IgD-negative memory B cell (primary cell): ENCODE data around the gene HSD17B12. TPM values are rescaled to one million over a fixed set of nuclear protein-coding genes. Genes with fewer than 3 reads are reported as not detected.
A peak's percentile ranks its signal among the peaks of the same experiment; 100 is the strongest.

Source experiments
- H3K27ac Mint-ChIP-seq, 3 donors: one replicate each; pipeline ENCODE4 v1.8.0; 2020 to 2022; ENCODE audit warnings: mild to moderate bottlenecking in 3 of 3, mixed read lengths in 3 of 3, moderate library complexity in 1 of 3
- H3K27me3 Mint-ChIP-seq: one replicate; pipeline ENCODE4 v1.8.0; 2021; ENCODE audit warnings: mixed read lengths
- H3K36me3 Mint-ChIP-seq: one replicate; pipeline ENCODE4 v1.8.0; 2020; ENCODE audit warnings: mild to moderate bottlenecking, mixed read lengths
- H3K4me1 Mint-ChIP-seq, 3 donors: one replicate each; pipeline ENCODE4 v1.8.0; 2020 to 2022; ENCODE audit warnings: mixed read lengths in 3 of 3, mild to moderate bottlenecking in 1 of 3
- H3K4me3 Mint-ChIP-seq, 4 donors: one replicate each; pipeline ENCODE4 v1.8.0; 2020 to 2022; ENCODE audit warnings: mild to moderate bottlenecking in 4 of 4, mixed read lengths in 4 of 4, moderate library complexity in 3 of 4
- H3K9me3 Mint-ChIP-seq, 3 donors: one replicate each; pipeline ENCODE4 v1.8.0; 2020 to 2021; ENCODE audit warnings: mixed read lengths in 3 of 3, mild to moderate bottlenecking in 1 of 3
- polyA plus RNA-seq: library from polyadenylated mRNA; unstranded; fragments of 300-500 nt; fragmentation: Illumina TruSeq; gene quantifications from one replicate; pipeline ENCODE4 v1.2.3, GENCODE V29; 2021

The HSD17B12 gene
- polyA plus RNA-seq, 1 donor from 2014 or later, result 30.9 TPM

DNA sequence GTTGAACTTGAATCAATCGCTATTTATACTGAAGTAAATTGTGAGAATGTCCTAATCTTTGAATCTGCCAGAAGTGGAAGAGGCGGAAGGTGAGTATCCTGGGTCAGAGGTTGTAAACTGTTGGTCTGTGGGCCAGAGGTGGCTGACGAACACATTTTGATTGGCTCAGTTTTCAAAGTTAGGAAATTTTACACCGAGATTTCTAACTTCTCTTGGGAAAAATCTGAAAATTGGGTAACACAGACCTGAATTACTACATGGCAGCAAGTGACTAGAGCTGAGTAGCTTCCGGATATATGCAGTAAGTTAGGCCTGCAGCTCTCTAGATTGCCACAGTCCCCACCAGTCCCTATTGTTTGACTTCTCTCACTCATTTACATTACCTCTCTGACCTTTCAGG lies 143.3 kb downstream of the HSD17B12 start:
- no peak overlapping the region for H3K4me3 Mint-ChIP-seq
- peaks cover 0 to 6% (median 0%) of the 10 kb centered on the region in 3 donors for H3K9me3 Mint-ChIP-seq
- no peak overlapping the region for H3K27ac Mint-ChIP-seq
- no peaks in the 10 kb centered on the region for H3K27me3 Mint-ChIP-seq
- H3K36me3 Mint-ChIP-seq, result peaks cover 19% of the 10 kb centered on the region
- H3K4me1 Mint-ChIP-seq, result peaks cover 0 to 1% (median 0%) of the 10 kb centered on the region in 3 donors

GRCh38 chr11:43825217-43825816 lies 144.8 kb downstream of the HSD17B12 start:
- Mint-ChIP-seq H3K27ac (no peak overlapping the region), H3K4me3 (no peak overlapping the region), H3K27me3 (no peaks in the 10 kb centered on the region), H3K36me3 (peaks cover 19% of the 10 kb centered on the region), H3K4me1 (peaks cover 0 to 1% (median 0%) of the 10 kb centered on the region in 3 donors), H3K9me3 (peaks cover 0 to 6% (median 0%) of the 10 kb centered on the region in 3 donors)

- Mint-ChIP-seq H3K27me3 (no peaks in the 10 kb centered on the region), H3K4me1 (peaks cover 0 to 2% (median 0%) of the 10 kb centered on the region in 3 donors), H3K4me3 (no peak overlapping the region), H3K36me3 (peaks cover 10% of the 10 kb centered on the region), H3K27ac (no peak overlapping the region), H3K9me3 (no peaks in the 10 kb centered on the region)
These were observed 150.4 kb downstream of the HSD17B12 start for GRCh38 chr11:43830928-43831440.

DNA sequence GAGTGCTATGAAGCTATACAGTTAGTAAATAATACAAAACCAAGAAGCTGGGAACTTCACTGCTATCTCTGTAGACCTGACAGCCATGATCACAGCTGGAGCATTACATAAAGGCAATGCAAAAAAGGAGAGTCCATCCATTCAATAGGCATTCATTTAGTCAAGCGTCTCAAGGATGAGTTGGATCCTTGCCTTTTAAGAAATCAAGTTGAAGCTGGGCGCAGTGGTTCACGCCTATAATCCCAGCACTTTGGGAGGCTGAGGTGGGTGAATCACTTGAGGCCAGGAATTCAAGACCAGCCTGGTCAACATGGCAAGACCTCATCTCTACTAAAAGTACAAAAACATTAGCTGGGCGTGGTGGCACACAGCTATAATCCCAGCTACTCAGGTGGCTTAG lies 152.0 kb downstream of the HSD17B12 start:
- Mint-ChIP-seq H3K27ac (peak overlapping the region in 1 of 3 donors; percentile 53), H3K36me3 (peaks cover 10% of the 10 kb centered on the region), H3K27me3 (no peaks in the 10 kb centered on the region), H3K4me3 (no peak overlapping the region), H3K9me3 (no peaks in the 10 kb centered on the region), H3K4me1 (peaks cover 0 to 2% (median 0%) of the 10 kb centered on the region in 3 donors)

DNA sequence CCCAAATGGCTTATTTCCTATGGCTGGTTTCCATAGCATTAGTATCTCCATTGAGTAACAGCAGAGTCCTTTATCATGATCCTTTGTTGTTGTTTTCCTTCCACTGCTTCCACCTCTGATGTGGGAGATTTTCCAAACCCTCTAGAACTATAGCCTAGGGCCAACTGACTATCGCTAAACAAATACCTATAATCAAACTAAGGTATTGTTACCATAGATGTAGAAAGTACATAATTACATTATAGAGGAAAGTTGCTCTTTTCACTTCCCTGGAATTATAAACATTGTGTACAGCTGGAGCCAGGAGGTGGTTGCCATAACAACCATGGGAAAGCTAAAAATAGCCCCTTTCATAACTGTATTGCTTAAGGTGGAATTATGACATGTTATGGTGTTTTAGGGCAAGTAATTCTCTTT lies 153.1 kb downstream of the HSD17B12 start:
- no peaks in the 10 kb centered on the region for H3K27me3 Mint-ChIP-seq
- no peak overlapping the region for H3K27ac Mint-ChIP-seq
- peaks cover 11% of the 10 kb centered on the region for H3K36me3 Mint-ChIP-seq
- no peaks in the 10 kb centered on the region for H3K9me3 Mint-ChIP-seq
- no peak overlapping the region for H3K4me3 Mint-ChIP-seq
- H3K4me1 Mint-ChIP-seq, result peaks cover 0 to 3% (median 0%) of the 10 kb centered on the region in 3 donors

GRCh38 chr11:43834286-43834685 lies 153.7 kb downstream of the HSD17B12 start:
- peaks cover 0 to 3% (median 0%) of the 10 kb centered on the region in 3 donors for H3K4me1 Mint-ChIP-seq
- no peak overlapping the region for H3K4me3 Mint-ChIP-seq
- no peak overlapping the region for H3K27ac Mint-ChIP-seq
- no peaks in the 10 kb centered on the region for H3K9me3 Mint-ChIP-seq
- H3K27me3 Mint-ChIP-seq, result no peaks in the 10 kb centered on the region
- H3K36me3 Mint-ChIP-seq, result peaks cover 16% of the 10 kb centered on the region

DNA sequence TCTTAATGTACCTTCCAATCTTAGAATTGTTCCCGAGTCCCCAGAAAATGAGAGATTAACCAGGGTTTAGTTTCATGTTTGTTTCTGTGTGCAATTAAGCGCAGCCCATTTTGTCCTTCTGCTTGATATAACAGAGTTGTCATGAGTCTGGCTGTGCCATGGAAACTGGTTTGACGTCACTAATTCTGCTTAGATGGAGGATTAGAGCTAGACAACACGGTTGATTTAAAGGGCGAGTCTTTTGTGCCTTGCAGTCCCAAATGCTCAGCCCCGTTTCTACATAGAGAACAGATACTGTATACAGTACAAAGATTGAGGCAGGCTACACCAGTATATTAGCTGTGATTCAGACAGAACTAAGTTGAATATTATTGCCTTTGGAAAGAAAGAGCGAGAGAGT lies 154.6 kb downstream of the HSD17B12 start:
- Mint-ChIP-seq H3K4me1 (peaks cover 0 to 3% (median 0%) of the 10 kb centered on the region in 3 donors), H3K27ac (no peak overlapping the region), H3K27me3 (no peaks in the 10 kb centered on the region), H3K36me3 (peaks cover 22% of the 10 kb centered on the region), H3K4me3 (no peak overlapping the region), H3K9me3 (no peaks in the 10 kb centered on the region)

DNA sequence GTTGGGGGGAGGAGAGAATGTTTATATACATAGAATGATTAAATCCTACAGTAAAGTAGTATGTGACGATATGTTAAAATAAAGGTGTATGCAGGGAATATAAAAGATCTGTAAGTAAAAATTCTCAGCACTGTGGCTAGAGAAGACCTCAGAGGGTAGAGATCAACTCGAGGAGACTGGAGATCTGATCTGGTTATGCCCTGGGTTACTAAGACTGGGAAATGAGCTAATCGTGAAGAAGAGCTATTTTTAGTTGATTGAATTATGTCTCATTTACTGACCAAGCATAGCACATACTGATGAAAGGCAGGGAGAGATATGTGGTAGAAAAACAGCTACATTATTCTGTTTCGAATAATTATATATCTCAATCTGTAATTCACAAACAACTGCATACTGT lies 157.3 kb downstream of the HSD17B12 start:
- Mint-ChIP-seq H3K27ac (no peak overlapping the region), H3K4me1 (peaks cover 0 to 3% (median 0%) of the 10 kb centered on the region in 3 donors), H3K27me3 (no peaks in the 10 kb centered on the region), H3K9me3 (no peaks in the 10 kb centered on the region), H3K36me3 (peaks cover 30% of the 10 kb centered on the region), H3K4me3 (no peak overlapping the region)

DNA sequence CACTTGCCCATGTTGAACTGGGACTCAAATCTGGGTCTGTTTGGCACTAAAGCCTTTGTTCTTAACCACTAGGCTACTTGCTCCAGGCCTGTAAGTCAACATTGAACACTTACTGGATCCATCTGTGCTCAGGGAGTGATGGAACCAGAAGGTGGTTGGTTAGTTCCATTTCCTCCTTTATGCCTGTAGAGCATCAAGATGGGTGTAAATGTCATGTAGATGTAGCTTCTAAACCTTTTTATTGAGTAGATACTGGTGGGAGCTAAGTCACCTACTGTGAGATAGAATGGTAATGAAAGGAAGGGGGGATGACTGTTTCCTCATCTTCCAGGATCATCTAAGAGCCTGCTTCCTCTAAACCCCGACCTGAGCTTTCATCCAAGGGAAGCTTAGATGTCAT lies 161.5 kb downstream of the HSD17B12 start:
- no peaks in the 10 kb centered on the region for H3K27me3 Mint-ChIP-seq
- no peaks in the 10 kb centered on the region for H3K9me3 Mint-ChIP-seq
- H3K4me1 Mint-ChIP-seq, result peaks cover 0 to 1% (median 0%) of the 10 kb centered on the region in 3 donors
- H3K36me3 Mint-ChIP-seq, result peaks cover 25% of the 10 kb centered on the region
- H3K27ac Mint-ChIP-seq, result no peak overlapping the region
- no peak overlapping the region for H3K4me3 Mint-ChIP-seq

DNA sequence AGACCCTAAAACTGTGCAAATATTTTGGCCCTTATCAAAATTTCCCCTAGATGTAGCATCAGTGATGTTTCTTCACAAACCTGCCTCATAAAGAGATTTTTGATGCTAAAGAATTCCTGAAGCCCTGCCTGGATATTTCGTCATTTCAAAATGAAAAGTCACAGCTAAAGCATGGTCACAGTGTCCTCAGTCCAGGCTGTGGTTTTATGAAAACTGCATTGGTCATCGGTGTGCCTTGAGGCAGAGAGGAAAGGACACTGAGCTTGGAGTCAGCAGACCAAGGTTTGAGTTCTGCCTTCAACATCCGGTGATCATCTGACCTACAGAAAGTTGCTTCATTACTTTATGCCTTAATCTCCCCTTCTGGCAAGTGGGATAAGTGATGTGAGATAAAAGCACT lies 165.3 kb downstream of the HSD17B12 start:
- Mint-ChIP-seq H3K4me3 (no peak overlapping the region), H3K27ac (peak overlapping the region in 1 of 3 donors; percentile 44), H3K4me1 (no peaks in the 10 kb centered on the region), H3K27me3 (no peaks in the 10 kb centered on the region), H3K9me3 (no peaks in the 10 kb centered on the region), H3K36me3 (peaks cover 7% of the 10 kb centered on the region)

GRCh38 chr11:43852057-43852636 lies 171.6 kb downstream of the HSD17B12 start:
- Mint-ChIP-seq H3K9me3 (no peaks in the 10 kb centered on the region), H3K27ac (no peak overlapping the region), H3K4me1 (no peaks in the 10 kb centered on the region), H3K27me3 (no peaks in the 10 kb centered on the region), H3K36me3 (peaks cover 4% of the 10 kb centered on the region), H3K4me3 (no peak overlapping the region)

DNA sequence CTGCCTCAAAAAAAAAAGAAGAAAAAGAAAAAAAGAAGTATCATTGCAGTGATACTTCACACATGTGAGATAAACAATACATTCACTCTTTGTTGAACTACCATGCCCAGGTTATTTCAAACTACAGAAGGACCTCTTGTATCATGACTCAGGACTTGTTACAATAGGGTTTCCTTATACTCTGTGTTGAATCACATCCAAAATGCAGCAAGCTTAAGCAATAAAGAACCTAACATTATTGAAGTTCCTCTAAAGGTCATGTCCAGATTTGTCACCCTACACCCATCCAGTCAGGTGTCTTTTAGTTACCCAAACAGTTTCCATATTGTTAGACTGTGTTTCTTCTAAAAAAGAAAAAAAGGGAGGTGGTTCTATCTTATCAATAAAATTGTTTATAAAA lies 173.2 kb downstream of the HSD17B12 start:
- Mint-ChIP-seq H3K36me3 (peaks cover 2% of the 10 kb centered on the region), H3K9me3 (no peaks in the 10 kb centered on the region), H3K4me3 (no peak overlapping the region), H3K4me1 (no peaks in the 10 kb centered on the region), H3K27ac (peak overlapping the region in 1 of 3 donors; percentile 65), H3K27me3 (no peaks in the 10 kb centered on the region)

DNA sequence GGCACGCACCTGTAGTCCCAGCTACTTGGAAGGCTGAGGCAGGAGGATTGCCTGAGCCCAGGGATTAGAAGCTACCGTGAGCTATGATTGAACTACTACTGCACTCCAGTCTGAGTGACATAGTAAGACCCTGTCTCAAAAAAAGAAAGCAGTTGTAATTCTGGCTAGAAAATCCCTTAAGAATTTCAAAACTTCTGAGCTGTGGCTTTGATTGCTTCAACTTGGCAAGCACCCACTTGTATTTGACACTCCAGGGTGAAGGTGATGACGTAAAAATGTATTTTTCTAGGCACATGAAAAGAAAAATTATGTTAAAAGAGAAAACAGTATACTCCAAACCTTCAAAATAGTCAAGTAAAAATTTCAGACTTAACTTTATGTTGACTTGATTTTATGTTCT lies 176.5 kb downstream of the HSD17B12 start:
- peaks cover 0 to 8% (median 3%) of the 10 kb centered on the region in 3 donors for H3K9me3 Mint-ChIP-seq
- H3K36me3 Mint-ChIP-seq, result peaks cover 4% of the 10 kb centered on the region
- no peak overlapping the region for H3K4me3 Mint-ChIP-seq
- no peak overlapping the region for H3K27ac Mint-ChIP-seq
- no peaks in the 10 kb centered on the region for H3K4me1 Mint-ChIP-seq
- H3K27me3 Mint-ChIP-seq, result no peaks in the 10 kb centered on the region

DNA sequence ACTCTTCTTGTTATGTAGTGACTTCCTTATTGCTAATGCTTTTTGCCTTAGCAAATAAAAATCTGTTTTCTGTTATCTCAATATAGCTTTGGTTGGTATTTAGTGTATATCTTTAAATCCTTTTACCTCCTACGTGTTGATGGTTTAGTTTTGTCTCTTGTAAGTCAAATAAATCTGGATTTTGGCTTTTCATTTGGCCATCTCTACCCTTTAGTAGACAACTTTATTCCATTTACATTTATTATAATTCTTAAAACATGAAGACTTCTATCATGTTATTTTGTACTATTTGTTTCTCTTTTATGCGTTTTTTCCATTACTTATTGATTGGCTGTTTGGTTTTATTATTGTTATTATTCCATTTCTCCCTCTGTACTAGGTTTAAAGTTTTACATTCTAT lies 180.6 kb downstream of the HSD17B12 start:
- Mint-ChIP-seq H3K4me3 (no peak overlapping the region), H3K36me3 (peaks cover 4% of the 10 kb centered on the region), H3K4me1 (no peaks in the 10 kb centered on the region), H3K27me3 (peaks cover 4% of the 10 kb centered on the region), H3K27ac (no peak overlapping the region), H3K9me3 (peaks cover 2 to 8% (median 3%) of the 10 kb centered on the region in 3 donors)

GRCh38 chr11:43866520-43866919 lies 186.0 kb downstream of the HSD17B12 start:
- Mint-ChIP-seq H3K27ac (no peak overlapping the region), H3K4me3 (no peak overlapping the region), H3K36me3 (peaks cover 3% of the 10 kb centered on the region), H3K4me1 (peaks cover 0 to 8% (median 3%) of the 10 kb centered on the region in 3 donors), H3K9me3 (peaks cover 0 to 4% (median 3%) of the 10 kb centered on the region in 3 donors), H3K27me3 (peaks cover 21% of the 10 kb centered on the region)

DNA sequence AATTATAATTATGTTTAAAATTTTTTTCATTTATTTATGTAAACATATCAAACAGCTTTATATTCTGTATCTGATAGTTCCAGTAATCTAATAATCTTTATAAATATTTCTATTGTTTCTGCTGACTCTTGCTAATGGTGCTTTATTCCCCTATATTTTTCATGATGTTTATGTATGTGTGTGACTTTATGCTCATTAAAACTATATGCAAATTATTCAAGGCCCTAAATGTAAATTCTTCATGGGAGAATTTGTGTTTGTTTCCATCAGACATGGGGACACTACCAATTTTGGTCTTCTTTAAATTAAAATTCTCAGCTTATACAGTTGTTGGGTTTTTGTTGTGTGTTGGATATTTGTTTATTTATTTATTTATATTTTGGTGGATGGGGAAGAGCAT lies 186.4 kb downstream of the HSD17B12 start:
- no peak overlapping the region for H3K27ac Mint-ChIP-seq
- peaks cover 0 to 4% (median 3%) of the 10 kb centered on the region in 3 donors for H3K9me3 Mint-ChIP-seq
- peaks cover 21% of the 10 kb centered on the region for H3K27me3 Mint-ChIP-seq
- peaks cover 3% of the 10 kb centered on the region for H3K36me3 Mint-ChIP-seq
- H3K4me1 Mint-ChIP-seq, result peaks cover 0 to 8% (median 3%) of the 10 kb centered on the region in 3 donors
- H3K4me3 Mint-ChIP-seq, result no peak overlapping the region
